K562 (cell line): Measurements from ENCODE around the gene ZFX. TPM values are rescaled to one million over a fixed set of nuclear protein-coding genes. Genes with fewer than 3 reads are reported as not detected.

Source experiments
- ARHGAP35 ChIP-seq: fragments of 450-650 bp; IDR thresholded peaks from 2 replicates; pipeline ENCODE4 v1.6.1; 2018; ENCODE audit not compliant: partially characterized antibody
- ARID2 ChIP-seq: fragments of 450-650 bp; IDR thresholded peaks from 2 replicates; pipeline ENCODE4 v1.6.1; 2017; ENCODE audit warnings: antibody characterized with exemption, mild to moderate bottlenecking
- ATF7 ChIP-seq: fragments of 450-650 bp; IDR thresholded peaks from 2 replicates; pipeline ENCODE4 v1.7.1; 2014; ENCODE audit warnings: mild to moderate bottlenecking, moderate library complexity
- BHLHE40 ChIP-seq: IDR thresholded peaks from 2 replicates; pipeline ENCODE4 v1.6.1; 2011; ENCODE audit warnings: low read length, improper control_type of control experiment
- HDGF ChIP-seq: fragments of 450-650 bp; IDR thresholded peaks from 2 replicates; pipeline ENCODE4 v1.6.1; 2016
- ILK ChIP-seq: fragments of 450-650 bp; IDR thresholded peaks from 2 replicates; pipeline ENCODE4 v1.6.1; 2016; ENCODE audit warnings: missing genetic modification characterization, low read depth, mild to moderate bottlenecking, missing compliant biosample characterization, moderate library complexity, borderline replicate concordance
- KAT8 ChIP-seq: fragments of 450-650 bp; IDR thresholded peaks from 2 replicates; pipeline ENCODE4 v1.6.1; 2016; ENCODE audit warnings: low read depth, mild to moderate bottlenecking
- KLF10 ChIP-seq: fragments of 250-450 bp; sonication (Bioruptor Pico); IDR thresholded peaks from 2 replicates; pipeline ENCODE4 v1.6.1; 2021; ENCODE audit warnings: matching md5 sums
- MEIS2 ChIP-seq: fragments of 450-650 bp; IDR thresholded peaks from 2 replicates; pipeline ENCODE4 v1.6.1; 2014; ENCODE audit warnings: mild to moderate bottlenecking; ENCODE audit not compliant: partially characterized antibody
- MTA1 ChIP-seq: fragments of 450-650 bp; IDR thresholded peaks from 2 replicates; pipeline ENCODE4 v1.6.1; 2017; ENCODE audit warnings: borderline replicate concordance
- NR2F6 ChIP-seq: fragments of 450-650 bp; formaldehyde crosslinking; IDR thresholded peaks from 2 replicates; pipeline ENCODE4 v1.4.0; 2020; ENCODE audit warnings: mild to moderate bottlenecking
- PHF8 ChIP-seq: fragments of 200-600 bp; sonication (generic); IDR thresholded peaks from 2 replicates; pipeline ENCODE4 v1.6.1; 2012; ENCODE audit warnings: mixed run types, mild to moderate bottlenecking, inconsistent platforms, low read length, moderate library complexity, borderline replicate concordance
- POU5F1 ChIP-seq: fragments of 150-350 bp; IDR thresholded peaks from 2 replicates; pipeline ENCODE4 v1.6.1; 2014; ENCODE audit warnings: borderline replicate concordance, low read length, low read depth, mild to moderate bottlenecking; ENCODE audit not compliant: partially characterized antibody
- RB1 ChIP-seq: fragments of 450-650 bp; IDR thresholded peaks from 2 replicates; pipeline ENCODE4 v1.6.1; 2017; ENCODE audit warnings: low read depth, mild to moderate bottlenecking
- RUNX1 ChIP-seq: sonication (generic); IDR thresholded peaks from 2 replicates; pipeline ENCODE4 v1.6.1; 2016; ENCODE audit warnings: antibody characterized with exemption, low read depth
- SMC3 ChIP-seq: conservative IDR thresholded peaks from 2 replicates; pipeline ENCODE4 v1.6.1; 2011; ENCODE audit warnings: low read depth, low read length, improper control_type of control experiment; ENCODE audit not compliant: insufficient read depth
- SPI1 ChIP-seq: IDR thresholded peaks from 2 replicates; pipeline ENCODE4 v1.6.1; 2011; ENCODE audit warnings: low read depth, low read length, control low read depth, borderline replicate concordance
- SRF ChIP-seq, 2 experiments: fragments of 250-450, 450-650 bp in 1 of 2; sonication (Bioruptor Pico) in 1 of 2; sonication (generic) in 1 of 2; formaldehyde crosslinking; IDR thresholded peaks; 2 replicates each; pipeline versions ENCODE4 v1.5.0 to v1.5.1; 2020 to 2022; ENCODE audit warnings: mild to moderate bottlenecking in 1 of 2, missing genetic modification reagents in 1 of 2
- TSC22D4 ChIP-seq: fragments of 450-650 bp; IDR thresholded peaks from 2 replicates; pipeline ENCODE4 v1.6.1; 2016; ENCODE audit warnings: missing genetic modification characterization, missing biosample characterization, control low read depth
- ZNF124 ChIP-seq: sonication (generic); formaldehyde crosslinking; IDR thresholded peaks from 2 replicates; pipeline ENCODE4 v1.8.1; 2022; ENCODE audit warnings: missing genetic modification reagents
- ZNF165 ChIP-seq: fragments of 250-450 bp; sonication (Bioruptor Pico); IDR thresholded peaks from 2 replicates; pipeline ENCODE4 v1.4.0; 2020; ENCODE audit warnings: borderline replicate concordance
- ZNF217 ChIP-seq: sonication (generic); formaldehyde crosslinking; IDR thresholded peaks from 2 replicates; pipeline ENCODE4 v1.8.0; 2022; ENCODE audit warnings: mild to moderate bottlenecking, missing genetic modification reagents
- polyA plus RNA-seq, 8 experiments: library from polyadenylated mRNA; depleted of rRNA in 4 of 8; stranded (reverse) in 5 of 8; unstranded in 3 of 8; fragments of >200 nt; fragmentation: Nextera tagmentation in 2 of 8; fragmentation: Illumina TruSeq in 1 of 8; extraction: Ambion mirVana in 2 of 8; extraction: Trizol in 1 of 8; gene quantifications; 2 replicates each; pipeline versions ENCODE4 v1.2.1 to v1.2.3, GENCODE V29; 2011 to 2014; ENCODE audit warnings: inconsistent platforms in 1 of 8, missing spikeins in 1 of 8
- total RNA-seq, 7 experiments: library from RNA; depleted of rRNA in 6 of 7; stranded (reverse); fragments of >200 nt in 6 of 7; fragmentation: Illumina TruSeq in 2 of 7; extraction: Trizol in 2 of 7; gene quantifications; 2 replicates each; pipeline versions ENCODE4 v1.2.1 to v1.2.3, GENCODE V29; 2011 to 2021; ENCODE audit warnings: low replicate concordance in 1 of 7
- TF ChIP-seq, protein P1 (sequence below): fragments of 450-650 bp; formaldehyde crosslinking; IDR thresholded peaks from 2 replicates; pipeline ENCODE4 v1.4.0; 2020; ENCODE audit warnings: mild to moderate bottlenecking, moderate library complexity
- TF ChIP-seq, protein P2 (sequence below), 2 experiments: IDR thresholded peaks in 1 of 2; conservative IDR thresholded peaks in 1 of 2; 2 replicates each; pipeline ENCODE4 v1.6.1; 2016; ENCODE audit warnings: low read depth in 2 of 2, mild to moderate bottlenecking in 1 of 2, missing compliant biosample characterization in 1 of 2, missing genetic modification characterization in 1 of 2, moderate library complexity in 1 of 2
- TF ChIP-seq, protein P3 (sequence below): fragments of 450-650 bp; formaldehyde crosslinking; IDR thresholded peaks from 2 replicates; pipeline ENCODE4 v1.4.0; 2022; ENCODE audit warnings: missing genetic modification characterization

The ZFX gene
- total and polyA plus RNA-seq, 9 of the 15 experiments (the other 6 are each of a cell fraction or from before 2014, with no cell fraction given) = 5.3 to 25.2 (median 11.4) TPM

DNA sequence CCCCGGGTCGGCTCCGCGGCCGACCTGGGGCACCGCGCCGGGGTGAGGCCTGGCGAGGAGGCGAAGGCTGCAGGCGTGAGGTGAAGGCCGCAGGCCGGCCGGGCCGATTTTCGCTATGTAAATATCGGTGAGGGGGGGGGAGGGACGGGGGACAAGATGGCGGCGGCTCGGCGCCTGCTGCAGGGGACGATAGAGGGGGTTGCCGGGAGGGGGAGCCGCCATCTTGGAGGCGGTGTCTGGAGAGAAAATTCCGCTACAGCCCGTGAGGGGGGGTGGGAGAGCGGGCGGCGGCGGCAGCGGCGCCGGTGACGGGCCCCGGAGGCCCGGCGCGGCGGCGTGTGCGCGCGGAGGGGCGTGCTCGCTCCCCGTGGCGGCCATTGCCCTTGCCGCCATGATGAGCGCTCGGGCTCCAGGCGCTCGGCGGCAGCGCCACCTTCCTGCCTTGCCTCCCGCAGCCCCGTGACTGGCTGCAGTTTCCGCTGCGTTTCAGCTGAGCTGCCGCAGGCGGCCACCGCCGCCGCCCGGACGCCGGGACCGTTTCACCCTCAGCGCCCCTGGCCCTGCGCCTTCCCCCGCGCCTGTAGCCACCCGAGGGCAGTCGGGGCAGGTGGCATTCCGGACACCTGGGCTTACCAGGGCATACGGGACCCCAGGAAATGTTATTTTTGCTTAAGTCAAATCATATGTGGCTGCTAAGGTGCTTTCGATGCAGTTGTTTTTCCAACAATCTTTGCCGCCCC is 692 bp downstream of the ZFX start (continued):
- no peak for TF ChIP-seq ARID2
- TF ChIP-seq SPI1 = no peak
- TF ChIP-seq, protein P1, sequence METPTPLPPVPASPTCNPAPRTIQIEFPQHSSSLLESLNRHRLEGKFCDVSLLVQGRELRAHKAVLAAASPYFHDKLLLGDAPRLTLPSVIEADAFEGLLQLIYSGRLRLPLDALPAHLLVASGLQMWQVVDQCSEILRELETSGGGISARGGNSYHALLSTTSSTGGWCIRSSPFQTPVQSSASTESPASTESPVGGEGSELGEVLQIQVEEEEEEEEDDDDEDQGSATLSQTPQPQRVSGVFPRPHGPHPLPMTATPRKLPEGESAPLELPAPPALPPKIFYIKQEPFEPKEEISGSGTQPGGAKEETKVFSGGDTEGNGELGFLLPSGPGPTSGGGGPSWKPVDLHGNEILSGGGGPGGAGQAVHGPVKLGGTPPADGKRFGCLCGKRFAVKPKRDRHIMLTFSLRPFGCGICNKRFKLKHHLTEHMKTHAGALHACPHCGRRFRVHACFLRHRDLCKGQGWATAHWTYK (CRISPR knock-in tag) = peak; percentile 45; the same call in 1 of the 2 replicates
- TF ChIP-seq ZNF165 = no peak
- no peak for TF ChIP-seq ZNF217 (CRISPR knock-in tag)
- TF ChIP-seq, protein P2, sequence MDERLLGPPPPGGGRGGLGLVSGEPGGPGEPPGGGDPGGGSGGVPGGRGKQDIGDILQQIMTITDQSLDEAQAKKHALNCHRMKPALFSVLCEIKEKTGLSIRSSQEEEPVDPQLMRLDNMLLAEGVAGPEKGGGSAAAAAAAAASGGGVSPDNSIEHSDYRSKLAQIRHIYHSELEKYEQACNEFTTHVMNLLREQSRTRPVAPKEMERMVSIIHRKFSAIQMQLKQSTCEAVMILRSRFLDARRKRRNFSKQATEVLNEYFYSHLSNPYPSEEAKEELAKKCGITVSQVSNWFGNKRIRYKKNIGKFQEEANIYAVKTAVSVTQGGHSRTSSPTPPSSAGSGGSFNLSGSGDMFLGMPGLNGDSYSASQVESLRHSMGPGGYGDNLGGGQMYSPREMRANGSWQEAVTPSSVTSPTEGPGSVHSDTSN (CRISPR knock-in tag; IDR thresholded peaks at IDR 0.05; ENCODE audit: low read depth) = no peak
- TF ChIP-seq, protein P2 (tag; conservative IDR thresholded peaks at IDR 0.05; ENCODE audit: low read depth) = no peak
- TF ChIP-seq KLF10 (CRISPR knock-in tag) = no peak
- no peak for TF ChIP-seq POU5F1
- TF ChIP-seq SMC3 = peak; percentile 19; the same call in 1 of the 2 replicates
- peak; percentile 57; the same call in 1 of the 2 replicates for TF ChIP-seq PHF8
- TF ChIP-seq HDGF = no peak
- TF ChIP-seq RB1 = peak; percentile 80; the same call in 1 of the 2 replicates
- TF ChIP-seq TSC22D4 = no peak
- TF ChIP-seq ATF7 = peak; percentile 43; the same call in 1 of the 2 replicates
- no peak for TF ChIP-seq MTA1
- TF ChIP-seq MEIS2 = peak; percentile 26
- TF ChIP-seq RUNX1 = no peak
- TF ChIP-seq ARHGAP35 = no peak
- TF ChIP-seq ILK (tag) = no peak
- TF ChIP-seq NR2F6 (CRISPR knock-in tag) = no peak
- TF ChIP-seq KAT8 = no peak
- TF ChIP-seq SRF (CRISPR knock-in tag; IDR thresholded peaks at IDR 0.05) = peak in 1 of 2 experiments; percentile 19; a peak in 1 of 4 replicates
- TF ChIP-seq BHLHE40 = peak; percentile 71
- TF ChIP-seq ZNF124 = no peak
- TF ChIP-seq, protein P3, sequence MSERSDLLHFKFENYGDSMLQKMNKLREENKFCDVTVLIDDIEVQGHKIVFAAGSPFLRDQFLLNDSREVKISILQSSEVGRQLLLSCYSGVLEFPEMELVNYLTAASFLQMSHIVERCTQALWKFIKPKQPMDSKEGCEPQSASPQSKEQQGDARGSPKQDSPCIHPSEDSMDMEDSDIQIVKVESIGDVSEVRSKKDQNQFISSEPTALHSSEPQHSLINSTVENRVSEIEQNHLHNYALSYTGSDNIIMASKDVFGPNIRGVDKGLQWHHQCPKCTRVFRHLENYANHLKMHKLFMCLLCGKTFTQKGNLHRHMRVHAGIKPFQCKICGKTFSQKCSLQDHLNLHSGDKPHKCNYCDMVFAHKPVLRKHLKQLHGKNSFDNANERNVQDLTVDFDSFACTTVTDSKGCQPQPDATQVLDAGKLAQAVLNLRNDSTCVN = no peak
